C4-2B (cell line): ENCODE measurements around the gene DNASE1L1.

Experiments
- ZFX ChIP-seq: fragments of 450-650 bp; IDR thresholded peaks from 2 replicates; pipeline ENCODE4 v1.6.1; 2017
- TF ChIP-seq, protein P1 (sequence below): fragments of 450-650 bp; conservative IDR thresholded peaks from 2 replicates; pipeline ENCODE4 v1.5.1; 2017; ENCODE audit warnings: mild to moderate bottlenecking

DNA sequence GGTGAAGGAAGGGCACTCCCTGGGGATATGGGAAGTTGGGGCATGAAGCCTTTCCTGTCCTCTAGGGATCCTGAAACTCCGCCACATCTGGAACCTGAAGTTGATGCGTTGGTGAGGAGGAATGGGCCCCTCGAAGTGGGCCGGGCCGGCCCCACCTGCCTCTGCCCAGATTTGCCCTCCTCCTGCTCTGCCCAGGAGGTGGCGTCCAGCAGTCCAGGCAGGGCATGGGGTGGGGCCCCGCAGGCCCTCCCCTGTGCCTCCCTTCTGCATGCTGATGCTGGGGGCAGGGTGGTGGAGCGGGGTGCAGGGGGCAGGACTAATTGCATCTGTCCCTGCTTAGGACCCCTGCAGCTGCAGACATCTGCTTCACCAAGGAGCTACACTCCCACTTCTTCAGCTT is 4.1 kb upstream of the DNASE1L1 start:
- TF ChIP-seq, protein P1, sequence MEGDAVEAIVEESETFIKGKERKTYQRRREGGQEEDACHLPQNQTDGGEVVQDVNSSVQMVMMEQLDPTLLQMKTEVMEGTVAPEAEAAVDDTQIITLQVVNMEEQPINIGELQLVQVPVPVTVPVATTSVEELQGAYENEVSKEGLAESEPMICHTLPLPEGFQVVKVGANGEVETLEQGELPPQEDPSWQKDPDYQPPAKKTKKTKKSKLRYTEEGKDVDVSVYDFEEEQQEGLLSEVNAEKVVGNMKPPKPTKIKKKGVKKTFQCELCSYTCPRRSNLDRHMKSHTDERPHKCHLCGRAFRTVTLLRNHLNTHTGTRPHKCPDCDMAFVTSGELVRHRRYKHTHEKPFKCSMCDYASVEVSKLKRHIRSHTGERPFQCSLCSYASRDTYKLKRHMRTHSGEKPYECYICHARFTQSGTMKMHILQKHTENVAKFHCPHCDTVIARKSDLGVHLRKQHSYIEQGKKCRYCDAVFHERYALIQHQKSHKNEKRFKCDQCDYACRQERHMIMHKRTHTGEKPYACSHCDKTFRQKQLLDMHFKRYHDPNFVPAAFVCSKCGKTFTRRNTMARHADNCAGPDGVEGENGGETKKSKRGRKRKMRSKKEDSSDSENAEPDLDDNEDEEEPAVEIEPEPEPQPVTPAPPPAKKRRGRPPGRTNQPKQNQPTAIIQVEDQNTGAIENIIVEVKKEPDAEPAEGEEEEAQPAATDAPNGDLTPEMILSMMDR, result no peak
- TF ChIP-seq ZFX, result no peak
